Activated CD4-positive, alpha-beta T cell treated with anti-CD3 and anti-CD28 coated beads for 24 hours (primary cell): ENCODE data around the gene MSMO1.
"Not testable (repeated sequence)": the region's sequence is repeated elsewhere in the genome, so short reads cannot be mapped to it uniquely, and the experiment has no call there.

ENCODE experiments used
- DNase-seq, 2 donors: peaks; one replicate each; pipeline ENCODE4 v3.0.0-alpha.2; 2020; ENCODE audit warnings: low read depth in 2 of 2

Gene MSMO1

DNA sequence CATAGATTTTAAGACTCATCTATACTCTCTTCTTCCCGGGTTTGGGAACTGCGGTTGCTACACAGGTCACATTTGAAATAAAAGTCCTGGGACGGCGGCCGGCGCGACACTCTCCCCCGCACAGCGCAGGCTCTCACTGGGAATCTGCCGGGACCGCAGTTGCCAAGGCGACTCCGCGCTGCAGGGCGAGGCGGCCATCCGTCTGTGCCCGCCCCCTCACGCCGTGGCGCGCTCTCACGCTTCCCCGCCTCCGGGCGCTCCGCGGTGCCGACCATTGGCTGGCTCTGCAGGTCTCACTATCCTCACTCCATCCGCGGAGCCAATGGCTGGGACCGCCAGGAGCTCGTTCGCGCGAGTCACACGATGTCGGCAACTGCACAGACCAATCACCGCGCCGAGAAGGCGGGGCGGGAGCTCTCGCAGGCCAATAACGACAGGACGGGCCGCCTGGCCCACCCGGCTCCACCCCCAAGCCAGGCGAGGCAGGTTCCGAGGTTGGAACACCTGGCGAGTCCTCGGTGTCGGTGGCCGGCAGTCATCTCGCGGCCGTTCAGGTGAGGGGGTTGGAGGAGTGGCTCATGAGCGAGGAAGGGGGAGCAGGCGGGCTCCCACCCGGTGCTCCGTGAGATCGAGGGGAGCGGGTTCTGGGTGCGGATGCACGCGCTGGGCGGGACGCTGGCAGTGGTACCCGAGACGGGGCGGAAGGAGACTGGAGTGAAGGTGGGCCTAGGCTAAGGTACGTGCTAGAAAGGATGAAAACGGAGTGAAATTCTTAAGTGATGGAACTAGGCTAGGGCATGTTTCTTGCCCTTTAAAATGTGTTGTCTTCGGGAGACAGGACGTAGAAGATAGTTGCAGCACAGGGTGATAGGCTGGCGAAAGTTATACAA is at the start of gene MSMO1:
Gene MSMO1, plus strand, starts transcription at position 459 of the 890 bp plus-strand sequence. CDS start 5,702 bp downstream, outside the sequence.
- peak; percentile 93 to 95 for DNase-seq

DNA sequence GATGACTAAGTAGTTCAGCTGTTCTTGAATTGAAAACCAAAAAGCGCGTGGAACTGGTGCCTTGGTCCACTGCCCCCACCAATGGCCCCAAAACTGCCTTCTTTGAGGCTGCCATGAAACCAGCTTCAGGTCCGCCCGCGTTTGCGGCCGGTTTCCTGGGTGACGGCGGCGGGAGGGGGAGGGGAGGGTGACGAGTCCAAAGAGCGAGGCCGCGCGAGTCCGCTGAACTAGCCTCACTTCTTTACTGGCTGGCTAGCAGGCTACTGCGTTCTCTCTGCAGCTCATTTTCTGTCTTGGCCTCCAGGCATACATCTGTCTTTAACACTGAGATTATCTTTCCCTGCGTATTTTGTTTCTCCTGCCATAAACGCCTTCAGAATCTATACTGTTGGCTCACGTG is 47.9 kb upstream of the MSMO1 start:
- DNase-seq, result not testable (repeated sequence)

DNA sequence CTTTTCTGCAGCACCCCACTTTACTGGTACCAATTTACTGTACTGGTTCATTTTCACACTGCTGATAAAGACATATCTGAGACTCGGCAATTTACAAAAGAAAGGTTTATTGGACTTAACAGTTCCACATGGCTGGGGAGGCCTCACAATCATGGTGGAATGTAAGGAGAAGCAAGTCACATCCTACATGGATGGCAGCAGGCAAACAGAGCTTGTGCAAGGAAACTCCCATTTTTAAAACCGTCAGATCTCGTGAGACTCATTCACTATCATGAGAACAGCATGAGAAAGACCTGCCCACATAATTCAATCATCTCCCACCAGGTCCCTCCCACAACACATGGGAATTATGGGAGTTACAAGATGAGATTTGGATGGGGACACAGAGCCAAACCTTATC is 42.8 kb upstream of the MSMO1 start:
- not testable (repeated sequence) for DNase-seq

DNA sequence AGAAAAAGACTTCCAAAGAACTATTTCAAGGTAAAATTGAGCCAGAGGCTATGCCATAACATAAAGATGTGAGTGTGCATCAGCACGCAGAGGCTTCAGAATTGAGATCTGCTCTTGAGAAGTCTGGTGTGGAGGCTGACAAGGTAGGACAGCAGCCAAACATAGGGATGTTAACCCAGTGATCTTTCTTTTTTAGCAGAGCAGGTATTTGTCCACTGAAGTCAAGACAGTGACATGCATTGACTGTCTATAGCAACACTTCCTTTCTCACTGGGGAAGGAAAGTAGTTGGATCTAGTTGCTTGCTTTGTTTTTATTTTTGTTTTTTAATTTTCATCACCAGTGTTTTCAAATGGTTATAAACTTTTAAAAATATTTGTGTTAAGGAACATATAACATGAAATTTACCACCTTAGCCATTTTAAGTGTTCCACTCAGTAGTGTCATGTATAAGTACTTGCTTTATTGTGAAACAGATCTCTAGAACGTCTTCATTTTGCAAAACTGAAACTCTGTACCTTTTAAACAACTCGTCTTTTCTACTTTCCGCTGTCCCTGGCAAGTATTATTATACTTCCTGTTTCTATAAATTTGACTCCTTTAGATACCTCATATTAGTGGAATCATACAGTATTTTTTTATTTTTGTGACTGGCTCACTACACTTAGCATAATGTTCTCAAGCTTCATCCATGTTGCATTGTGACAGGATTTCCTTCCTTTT is 40.7 kb upstream of the MSMO1 start:
- DNase-seq, result not testable (repeated sequence)

DNA sequence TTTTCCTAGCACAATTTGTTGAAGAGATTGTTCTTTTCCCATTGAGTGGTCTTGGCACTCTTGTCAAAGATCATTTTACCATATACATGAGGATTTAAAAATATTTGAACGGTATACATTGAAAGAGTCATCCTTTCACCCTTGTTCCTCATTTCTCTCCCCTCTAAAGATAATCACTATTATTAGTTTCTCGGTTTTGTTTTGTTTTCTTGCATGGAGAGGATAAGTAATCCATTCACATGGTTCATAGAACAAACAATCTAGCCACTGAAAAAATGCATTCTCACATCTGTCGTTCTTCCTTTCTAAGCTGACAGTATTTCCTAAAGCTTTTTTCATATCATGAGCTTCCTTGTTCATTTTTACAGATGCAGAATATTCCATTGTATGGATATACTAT is 39.2 kb upstream of the MSMO1 start:
- no peak for DNase-seq

DNA sequence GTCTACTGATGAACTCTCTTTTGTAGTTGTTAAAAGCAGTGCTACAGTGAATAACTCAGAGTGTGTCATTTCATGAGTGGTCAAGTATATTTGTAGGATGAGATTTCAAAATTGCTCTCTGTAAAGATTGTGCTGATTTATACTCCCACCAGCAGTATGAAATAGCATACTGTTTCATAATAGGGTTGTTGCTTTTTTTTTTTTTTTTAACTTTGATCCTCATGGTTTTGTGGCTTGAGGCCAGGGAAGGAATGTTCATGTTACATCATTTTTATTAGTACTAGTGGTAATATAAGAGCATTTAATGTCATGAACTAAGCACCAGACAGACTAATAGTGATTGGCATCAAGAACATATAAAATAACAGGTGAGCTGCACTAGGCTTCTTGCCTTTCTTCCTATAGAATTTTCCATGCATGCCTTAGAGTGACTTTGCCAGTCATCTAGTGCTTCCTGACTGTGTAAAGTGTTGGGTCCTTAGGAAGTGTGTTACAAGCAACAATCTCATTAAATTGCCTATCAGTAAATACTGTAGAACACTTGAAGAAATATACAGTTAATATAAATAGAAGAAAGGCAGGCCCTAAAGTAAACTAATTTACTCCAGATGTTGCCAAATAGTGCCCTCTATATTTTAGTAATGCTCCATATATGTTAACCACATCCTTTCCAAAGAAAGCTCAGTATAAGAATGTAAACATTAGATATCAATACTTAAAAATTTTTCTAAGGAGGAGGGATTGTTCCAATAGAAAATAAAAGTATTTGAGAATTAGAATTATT is 38.6 kb upstream of the MSMO1 start:
- DNase-seq, result no peak

DNA sequence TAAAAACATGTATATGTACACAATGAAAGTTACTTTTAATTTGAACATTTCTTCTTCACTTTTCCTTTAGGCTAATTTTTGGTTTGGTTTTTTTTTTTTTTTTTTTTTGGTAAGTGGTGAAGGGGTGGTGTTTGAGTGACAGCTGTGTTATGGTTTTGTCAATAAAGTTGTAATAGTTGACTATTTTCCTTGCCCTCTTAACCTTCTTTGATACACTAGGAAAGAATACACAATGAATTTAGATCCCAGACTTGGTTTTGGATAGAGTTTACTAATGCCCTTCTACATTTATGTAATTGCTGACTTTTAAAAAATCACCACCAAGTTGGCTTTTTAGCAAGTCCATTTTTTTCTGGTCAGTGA is 38.1 kb upstream of the MSMO1 start:
- no peak for DNase-seq

DNA sequence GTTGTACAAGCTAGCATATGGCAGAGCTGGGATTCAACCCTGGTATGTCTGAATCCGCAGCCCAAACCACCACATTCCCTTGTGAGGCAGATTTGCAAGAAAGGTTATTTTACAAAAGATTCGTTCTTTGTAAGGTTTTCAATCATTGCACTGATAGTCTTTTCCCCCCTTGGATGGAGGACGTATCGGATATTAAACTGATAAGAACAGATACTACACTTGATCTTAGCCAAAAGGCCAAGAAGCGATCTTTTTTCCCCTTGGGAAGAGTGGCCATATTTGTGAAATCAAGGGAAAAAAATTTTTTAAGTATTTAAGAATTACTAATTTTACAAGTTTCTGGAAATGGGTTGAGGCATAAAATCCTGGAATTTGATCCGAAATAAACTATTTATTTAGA is 34.4 kb upstream of the MSMO1 start:
- DNase-seq, result no peak

DNA sequence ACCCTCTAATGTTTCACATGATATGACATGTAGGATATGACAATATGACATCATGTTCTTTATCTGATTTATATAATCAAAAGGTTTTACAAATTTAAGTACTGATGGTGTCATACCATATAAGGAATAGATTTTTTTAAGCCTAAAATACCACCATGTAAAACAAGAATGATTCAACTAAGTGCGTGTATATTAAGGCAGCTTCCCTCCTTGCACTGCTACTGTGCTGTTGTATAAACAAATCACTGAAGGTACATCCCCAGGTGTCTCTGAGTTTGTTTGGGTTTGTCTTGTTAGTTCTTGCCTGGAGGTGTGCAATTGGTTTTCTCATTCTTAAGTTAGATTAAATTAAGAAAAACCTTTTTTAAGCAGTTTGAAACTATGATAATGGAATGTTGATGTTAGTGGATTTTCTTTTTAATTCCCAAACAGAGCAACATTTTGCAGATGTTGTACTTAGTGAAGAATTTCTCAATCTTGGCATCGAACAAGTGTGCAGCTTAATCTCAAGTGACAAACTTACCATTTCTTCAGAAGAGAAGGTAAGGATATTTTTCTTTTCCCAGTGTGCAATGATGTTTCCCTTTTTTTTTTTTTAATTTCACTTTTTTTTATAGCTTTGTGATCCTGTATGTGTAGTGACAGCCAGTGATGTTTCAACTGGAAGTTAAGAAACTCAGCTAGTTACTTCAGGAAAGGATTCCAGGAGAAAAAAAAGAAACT is 33.4 kb upstream of the MSMO1 start:
- no peak for DNase-seq

DNA sequence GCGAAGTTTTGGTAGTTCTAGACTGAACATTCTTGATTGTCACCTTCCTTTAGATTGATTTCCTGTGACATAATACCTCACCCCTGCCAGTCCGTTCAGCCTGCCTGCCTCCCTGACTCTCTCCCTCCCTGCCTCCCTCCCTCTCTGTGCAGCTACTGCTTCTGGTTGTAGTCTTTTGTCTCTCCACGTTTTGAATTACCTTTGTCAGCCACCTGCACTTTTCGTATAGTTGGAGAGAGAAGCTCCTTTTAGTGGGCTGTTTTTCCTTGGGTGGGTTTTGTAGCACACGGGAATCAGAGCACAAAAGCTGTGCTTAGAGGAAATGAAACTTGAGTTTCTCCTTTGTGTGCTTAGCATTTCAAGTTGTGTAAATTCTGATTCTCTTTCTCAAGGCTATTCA is 32.6 kb upstream of the MSMO1 start:
- no peak for DNase-seq

DNA sequence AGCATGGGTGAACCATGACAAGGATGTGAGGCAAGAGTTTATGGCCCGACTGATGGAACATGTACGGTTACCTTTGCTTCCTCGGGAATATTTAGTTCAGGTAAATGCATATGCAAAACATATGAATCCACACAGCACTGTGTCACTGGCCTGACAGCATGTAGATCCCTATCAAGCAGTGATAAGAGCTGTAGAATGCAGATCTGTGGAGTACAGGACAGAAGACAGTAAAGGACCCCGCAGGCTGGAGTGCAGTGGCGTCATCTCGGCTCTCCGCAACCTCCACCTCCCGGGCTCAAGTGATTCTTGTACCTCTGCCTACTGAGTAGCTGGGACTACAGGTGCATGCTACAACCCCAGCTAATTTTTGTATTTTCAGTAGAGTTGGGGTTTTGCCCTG is 29.8 kb upstream of the MSMO1 start:
- DNase-seq, result no peak

DNA sequence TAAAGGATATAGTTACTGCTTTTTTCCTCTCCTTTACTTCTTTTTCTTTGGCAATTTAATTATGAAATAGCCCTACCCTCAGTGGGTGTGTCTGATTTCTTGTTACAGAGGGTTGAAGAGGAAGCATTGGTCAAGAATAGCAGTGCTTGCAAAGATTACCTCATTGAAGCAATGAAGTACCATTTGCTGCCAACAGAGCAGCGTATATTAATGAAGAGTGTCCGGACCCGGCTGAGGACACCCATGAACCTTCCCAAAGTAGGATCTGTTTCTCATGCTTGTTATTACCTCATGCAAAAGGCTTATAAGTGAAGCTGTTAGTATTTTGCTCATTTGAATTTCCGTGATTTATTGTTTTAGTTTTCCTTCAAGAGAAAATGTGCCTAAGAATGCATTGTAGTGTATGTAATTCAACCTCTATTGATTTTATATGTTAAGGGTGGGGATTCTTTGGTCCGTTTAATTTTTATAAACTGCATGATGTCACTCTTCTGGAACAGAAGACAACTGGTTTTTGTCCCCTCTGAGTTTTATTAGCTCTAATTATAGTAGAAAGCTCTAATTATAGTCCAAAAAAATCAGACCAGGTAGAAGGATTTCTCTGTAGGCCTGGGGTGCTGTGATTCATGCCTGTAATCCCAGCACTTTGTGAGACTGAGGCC is 27.9 kb upstream of the MSMO1 start:
- DNase-seq, result no peak

DNA sequence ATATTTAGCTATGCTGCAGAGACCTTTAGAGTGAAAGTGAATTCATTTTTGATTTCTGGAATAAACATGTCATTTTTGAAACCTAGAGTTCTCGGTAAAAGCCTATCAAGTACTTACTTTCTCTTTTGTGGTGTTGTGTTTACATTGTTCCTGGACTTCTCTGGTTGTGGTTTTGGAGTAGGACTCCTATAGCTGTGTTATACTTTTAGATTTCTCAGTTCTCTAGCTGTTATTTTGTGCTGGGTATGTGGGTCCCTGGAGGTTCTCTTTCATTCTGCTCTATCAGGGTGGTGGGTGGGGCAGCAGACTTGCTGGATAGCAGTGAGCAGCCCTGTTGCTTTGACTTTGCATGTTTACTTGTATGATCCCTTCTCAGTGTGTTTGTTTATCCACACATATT is 25.6 kb upstream of the MSMO1 start:
- no peak for DNase-seq

DNA sequence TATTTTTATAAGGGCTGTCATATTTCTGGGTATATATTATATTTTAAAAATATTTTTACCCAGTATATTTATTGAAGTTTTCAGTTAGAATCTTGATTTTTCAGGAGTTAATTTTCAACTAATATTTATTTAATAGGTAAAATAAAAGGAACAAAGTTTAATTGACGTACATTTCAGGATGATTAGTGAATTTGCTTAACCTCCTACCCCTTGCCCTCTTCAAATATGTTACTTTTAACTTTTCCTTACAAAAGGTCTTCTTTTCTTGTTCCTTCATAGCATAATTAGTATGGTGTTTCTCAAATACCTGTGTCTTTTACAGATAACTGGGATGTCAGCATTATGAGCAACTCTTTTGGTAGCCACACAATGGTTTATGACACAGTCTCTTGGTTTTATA is 24.8 kb upstream of the MSMO1 start:
- no peak for DNase-seq

DNA sequence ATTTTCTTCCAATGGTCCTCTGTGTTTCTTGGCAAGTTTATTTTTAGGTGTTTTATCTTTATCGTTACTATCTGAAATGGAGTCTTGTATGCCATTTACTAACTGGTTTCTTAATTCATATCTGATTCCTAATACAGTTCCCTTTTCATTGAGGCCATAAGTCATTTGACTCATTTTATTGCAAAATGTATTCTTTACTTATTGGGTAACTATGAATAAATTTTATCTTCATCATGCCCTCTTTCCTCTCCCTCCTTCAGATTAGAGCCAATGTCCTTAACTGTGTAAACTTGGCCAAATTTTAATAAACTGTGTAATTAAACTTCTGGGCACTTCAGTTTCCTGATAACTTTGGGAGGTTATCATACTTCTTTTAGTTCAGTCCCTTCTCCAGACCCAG is 19.3 kb upstream of the MSMO1 start:
- no peak for DNase-seq

DNA sequence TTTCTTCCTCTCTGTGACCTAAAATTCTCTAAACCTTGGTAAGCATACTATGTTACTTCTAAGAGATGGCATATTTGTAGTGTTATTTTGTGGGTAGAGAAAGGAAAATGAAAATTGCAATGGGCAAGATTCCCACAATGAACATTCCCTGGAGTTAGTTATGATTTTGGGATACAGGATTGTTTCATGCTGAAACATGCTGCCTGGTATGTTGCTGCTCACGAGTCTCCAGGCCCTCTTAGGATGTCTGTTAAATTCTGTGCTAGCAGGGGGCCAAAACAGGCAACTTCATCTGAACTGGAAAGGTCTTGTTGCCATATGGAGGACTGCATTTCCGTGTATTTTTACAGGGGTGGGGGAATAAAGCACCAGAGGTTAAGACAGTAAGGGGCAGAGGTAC is 18.9 kb upstream of the MSMO1 start:
- no peak for DNase-seq

DNA sequence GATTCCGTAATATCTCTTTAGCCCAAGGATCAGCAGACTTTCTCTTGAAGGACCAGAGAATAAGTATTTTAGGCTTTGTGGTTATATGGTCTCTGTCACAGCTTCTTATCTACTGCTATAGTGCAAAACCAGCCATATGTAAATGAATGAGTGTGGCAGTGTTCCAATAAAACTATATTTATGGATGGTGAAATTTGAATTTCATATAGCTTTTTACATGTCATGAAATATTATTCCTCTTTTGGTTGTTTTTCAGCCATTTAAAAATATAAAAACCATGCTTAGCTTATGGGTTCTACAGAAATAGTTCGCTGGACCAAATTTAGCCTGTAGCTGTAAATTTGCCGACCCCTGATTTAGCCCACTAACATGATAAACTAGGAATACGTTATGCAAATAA is 18.0 kb upstream of the MSMO1 start:
- DNase-seq, result no peak

DNA sequence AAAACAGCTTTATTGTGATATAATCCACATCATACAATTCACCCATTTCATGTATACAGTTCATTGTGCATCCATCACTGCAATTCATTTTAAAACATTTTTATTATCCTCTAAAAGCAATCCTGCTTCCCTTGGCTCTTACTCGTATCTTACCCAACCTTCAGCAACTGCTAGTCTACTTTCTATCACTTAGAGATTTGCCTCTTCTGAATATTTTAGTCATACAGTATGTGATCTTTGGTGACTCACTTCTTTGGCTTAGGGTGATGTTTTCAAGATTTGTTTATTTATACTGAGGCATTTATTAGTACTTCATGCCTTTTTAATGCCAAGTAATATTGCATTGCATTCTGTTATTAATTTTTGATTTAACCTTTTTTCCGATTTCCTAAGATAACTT is 15.0 kb upstream of the MSMO1 start:
- DNase-seq, result no peak

DNA sequence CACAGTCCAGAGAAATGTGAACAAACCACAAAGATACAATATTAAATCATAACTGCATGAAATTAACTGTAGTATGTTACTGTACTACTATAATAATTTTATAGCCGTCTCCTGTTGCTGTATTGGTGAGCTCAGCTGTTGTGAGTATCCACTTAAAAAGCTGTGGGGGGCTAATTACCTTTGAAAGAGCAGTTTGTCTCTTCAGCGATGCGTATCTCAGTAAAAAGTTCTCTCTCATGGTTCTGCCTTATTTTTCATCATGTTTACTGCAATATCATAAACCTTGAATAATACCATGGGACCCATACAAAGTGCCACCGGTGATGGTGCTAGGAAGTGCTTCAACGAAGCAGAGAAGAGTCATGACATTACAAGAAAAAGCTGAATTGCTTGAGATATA is 8.4 kb upstream of the MSMO1 start:
- DNase-seq, result no peak

DNA sequence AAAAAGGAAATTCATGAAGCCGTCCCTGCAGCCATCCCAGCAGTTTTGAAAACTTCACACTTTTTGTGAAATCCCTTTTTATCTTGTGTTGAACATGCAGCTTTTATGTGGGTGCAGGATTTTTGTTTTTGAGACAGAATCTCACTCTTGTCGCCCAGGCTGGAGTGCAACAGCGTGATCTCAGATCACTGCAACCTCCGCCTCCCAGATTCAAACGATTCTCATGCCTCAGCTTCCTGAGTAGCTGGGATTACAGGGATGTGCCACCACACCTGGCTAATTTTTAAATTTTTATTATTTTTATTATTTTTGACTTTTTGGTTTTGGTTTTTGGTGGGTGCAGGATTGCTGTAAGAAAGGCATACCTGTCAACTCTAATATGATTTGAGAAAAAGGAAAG is 8.0 kb upstream of the MSMO1 start:
- no peak for DNase-seq

DNA sequence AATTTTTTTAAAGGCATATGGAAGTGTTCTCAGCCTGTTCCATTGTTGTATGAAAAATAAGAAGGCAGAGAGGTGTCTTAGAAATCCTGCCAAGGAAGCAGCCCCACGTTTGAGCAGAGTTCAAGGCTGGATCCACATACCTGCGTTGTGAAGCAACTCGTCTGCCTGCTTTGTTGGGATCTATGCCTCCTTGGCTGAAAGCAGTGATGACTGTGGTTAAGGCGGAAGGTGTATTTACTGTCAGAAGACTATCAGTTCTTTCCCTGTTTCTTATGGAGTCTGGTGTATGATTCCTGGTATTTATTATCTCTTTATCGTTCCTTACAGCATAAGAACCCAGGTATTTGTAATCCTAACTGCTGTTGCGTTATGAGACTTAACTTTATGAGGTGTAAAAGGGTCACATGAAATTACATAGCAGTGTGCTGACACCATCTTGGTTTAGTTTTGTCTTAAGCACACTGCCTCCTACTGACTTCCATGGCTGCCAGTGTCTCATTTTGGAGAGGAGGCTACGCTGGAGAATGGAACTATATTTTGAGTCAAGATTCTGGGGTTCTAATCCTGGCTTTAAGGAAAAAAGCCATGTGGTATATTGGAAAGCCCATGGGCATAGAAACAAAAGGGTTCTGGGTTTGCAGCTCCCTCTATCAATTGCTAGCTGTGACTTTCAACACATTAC is 3.1 kb upstream of the MSMO1 start:
- DNase-seq, result no peak
